GM19025 (cell line): ENCODE data around the gene CX3CL1.

ENCODE experiments used
- ATAC-seq: cut with Tn5 transposase; IDR thresholded peaks from one replicate; pipeline ENCODE4 v1.9.1; 2021; ENCODE audit warnings: mild to moderate bottlenecking, low read depth, moderate library complexity; ENCODE audit not compliant: unreplicated experiment

Gene CX3CL1

GRCh38 chr16:57430955-57431354, 58.7 kb downstream of the CX3CL1 start:
- no peak for ATAC-seq

GRCh38 chr16:57432505-57432904, 60.2 kb downstream of the CX3CL1 start:
- ATAC-seq = no peak

DNA sequence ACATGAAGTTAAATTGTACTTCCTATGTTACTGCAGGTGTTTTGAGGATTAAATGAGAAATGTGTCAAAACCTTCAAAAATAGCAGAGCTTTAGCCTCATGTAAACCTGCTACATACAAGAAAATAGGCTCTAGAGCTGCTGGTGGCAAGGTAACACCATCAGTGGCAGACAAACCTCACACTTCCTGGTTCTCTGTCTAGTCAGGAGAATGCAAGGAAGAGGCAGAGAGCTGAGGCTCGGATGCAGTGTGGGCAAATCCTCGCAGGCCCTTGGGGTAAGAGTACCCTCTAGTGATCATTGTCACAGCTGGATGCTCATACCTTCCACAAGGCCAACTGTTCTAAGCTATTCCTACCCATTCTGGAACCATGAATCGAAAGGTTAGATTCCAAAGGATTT, 60.7 kb downstream of the CX3CL1 start:
- no peak for ATAC-seq

DNA sequence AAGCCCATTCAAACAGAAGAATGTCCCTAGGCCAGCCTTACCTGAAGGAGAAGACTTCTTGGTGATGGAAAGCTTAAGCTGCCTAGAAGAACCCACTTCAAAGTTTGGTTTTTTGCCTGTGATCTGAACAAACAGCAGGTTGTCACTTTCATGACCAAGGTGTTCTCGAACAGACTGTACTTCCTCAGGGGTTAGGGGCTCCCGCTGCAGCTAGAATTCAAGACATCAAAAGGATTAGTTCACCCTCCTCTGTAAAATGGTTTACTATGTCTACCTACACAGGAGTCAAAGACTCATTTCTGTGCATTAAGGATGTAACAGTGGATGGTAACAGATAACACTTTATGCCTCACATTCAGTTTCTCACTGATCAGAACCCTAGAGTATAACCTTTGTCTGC, 61.7 kb downstream of the CX3CL1 start:
- ATAC-seq = no peak
